ENCODE results near the gene TMCO4.

The TMCO4 gene

GRCh38 chr1:19744886-19745285, 54.8 kb downstream of the TMCO4 start:
- DNase-seq = no peak

- DNase-seq = no peak
These were observed 55.4 kb downstream of the TMCO4 start for GRCh38 chr1:19744335-19744743.

GRCh38 chr1:19743793-19744192, 55.9 kb downstream of the TMCO4 start:
- DNase-seq = no peak

- no peak for DNase-seq
These were observed 56.5 kb downstream of the TMCO4 start for GRCh38 chr1:19743180-19743579.

GRCh38 chr1:19739628-19740027, 60.1 kb downstream of the TMCO4 start:
- no peak for DNase-seq

GRCh38 chr1:19738669-19739068, 61.0 kb downstream of the TMCO4 start:
- DNase-seq = no peak

GRCh38 chr1:19738076-19738475, 61.6 kb downstream of the TMCO4 start:
- no peak for DNase-seq

GRCh38 chr1:19737104-19737825, 62.5 kb downstream of the TMCO4 start:
- DNase-seq = no peak

- DNase-seq = no peak
These were observed 64.1 kb downstream of the TMCO4 start for GRCh38 chr1:19735440-19736127.

GRCh38 chr1:19734472-19734999, 65.2 kb downstream of the TMCO4 start:
- DNase-seq = no peak

- no peak for DNase-seq
These were observed 65.7 kb downstream of the TMCO4 start for GRCh38 chr1:19734056-19734455.

GRCh38 chr1:19733615-19734014, 66.1 kb downstream of the TMCO4 start:
- DNase-seq = no peak

- no peak for DNase-seq
These were observed 68.3 kb downstream of the TMCO4 start for GRCh38 chr1:19731311-19731821.

GRCh38 chr1:19730793-19731192, 68.9 kb downstream of the TMCO4 start:
- DNase-seq = no peak

- no peak for DNase-seq
These were observed 69.5 kb downstream of the TMCO4 start for GRCh38 chr1:19730232-19730631.

GRCh38 chr1:19728413-19729145, 71.1 kb downstream of the TMCO4 start:
- no peak for DNase-seq

GRCh38 chr1:19725606-19726005, 74.1 kb downstream of the TMCO4 start:
- no peak for DNase-seq

- no peak for DNase-seq
These were observed 75.8 kb downstream of the TMCO4 start for GRCh38 chr1:19723874-19724273.

GRCh38 chr1:19720973-19721372, 78.7 kb downstream of the TMCO4 start:
- no peak for DNase-seq

GRCh38 chr1:19720174-19720573, 79.5 kb downstream of the TMCO4 start:
- DNase-seq = no peak

- DNase-seq = no peak
These were observed 82.2 kb downstream of the TMCO4 start for GRCh38 chr1:19717467-19717866.

- DNase-seq = peak; percentile 73
These were observed 84.1 kb downstream of the TMCO4 start for GRCh38 chr1:19715334-19716203.

Data from activated gamma-delta T cell treated with Interleukin-2 at 50 U/mL for 16 hours (primary cell).